HG02798 (cell line): ENCODE results near the gene IZUMO1R.
"Not testable (repeated sequence)": the region's sequence is repeated elsewhere in the genome, so short reads cannot be mapped to it uniquely, and the experiment has no call there.

Experiments
- ATAC-seq: cut with Tn5 transposase; IDR thresholded peaks from one replicate; pipeline ENCODE4 v1.9.1; 2021; ENCODE audit warnings: mild to moderate bottlenecking; ENCODE audit not compliant: unreplicated experiment, poor library complexity

Gene IZUMO1R

GRCh38 chr11:94322501-94322900 is 18.1 kb downstream of the IZUMO1R start:
- no peak for ATAC-seq

GRCh38 chr11:94325681-94326080 is 21.3 kb downstream of the IZUMO1R start:
- peak; percentile 89 for ATAC-seq

GRCh38 chr11:94326947-94327346 is 22.6 kb downstream of the IZUMO1R start:
- no peak for ATAC-seq

GRCh38 chr11:94328587-94329080 is 24.3 kb downstream of the IZUMO1R start:
- ATAC-seq = no peak

GRCh38 chr11:94329501-94329900 is 25.1 kb downstream of the IZUMO1R start:
- no peak for ATAC-seq

GRCh38 chr11:94330789-94331188 is 26.4 kb downstream of the IZUMO1R start:
- no peak for ATAC-seq

- no peak for ATAC-seq
Observed at GRCh38 chr11:94332814-94333213, 28.4 kb downstream of the IZUMO1R start.

- no peak for ATAC-seq
Observed at GRCh38 chr11:94336033-94336432, 31.7 kb downstream of the IZUMO1R start.

GRCh38 chr11:94338651-94339050 is 34.3 kb downstream of the IZUMO1R start:
- no peak for ATAC-seq

GRCh38 chr11:94342250-94342649 is 37.9 kb downstream of the IZUMO1R start:
- no peak for ATAC-seq

GRCh38 chr11:94343495-94343894 is 39.1 kb downstream of the IZUMO1R start:
- ATAC-seq = no peak

- ATAC-seq = not testable (repeated sequence)
Observed at GRCh38 chr11:94346311-94346710, 41.9 kb downstream of the IZUMO1R start.

- not testable (repeated sequence) for ATAC-seq
Observed at GRCh38 chr11:94350850-94351563, 46.6 kb downstream of the IZUMO1R start.
